ENCODE results near the gene IPCEF1. TPM values are rescaled to one million over a fixed set of nuclear protein-coding genes. Genes with fewer than 3 reads are reported as not detected.

The IPCEF1 gene
- total RNA-seq, 1 experiment from 2014 or later: 0.48 TPM

DNA sequence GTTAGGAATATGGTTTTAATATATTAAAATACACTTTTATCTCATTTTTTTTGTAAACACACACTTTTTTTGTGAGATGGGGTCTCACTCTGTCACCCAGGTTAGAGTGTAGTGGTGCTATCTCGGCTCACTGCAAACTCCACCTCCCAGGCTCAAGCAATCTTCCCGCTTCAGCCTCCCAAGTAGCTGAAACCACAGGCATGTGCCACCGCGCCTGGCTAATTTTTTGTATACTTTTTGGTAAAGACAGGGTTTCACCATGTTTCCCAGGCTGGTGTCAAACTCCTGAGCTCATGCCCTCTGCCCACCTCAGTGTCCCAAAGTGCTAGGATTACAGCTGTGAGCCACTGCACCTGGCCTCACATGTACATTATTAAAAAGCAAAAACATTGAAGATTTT lies 10.8 kb downstream of the IPCEF1 start:
- peaks cover 7% of the 10 kb centered on the region; the same call in 1 of the 2 replicates for H3K4me1 ChIP-seq (ENCODE audit: insufficient read depth, low read length)
- H3K79me1 ChIP-seq (ENCODE audit: insufficient read depth, low read depth, low read length, poor library complexity, severe bottlenecking): no peaks in the 10 kb centered on the region
- no peak overlapping the region for H4K91ac ChIP-seq (ENCODE audit: insufficient read length, low read depth, low read length)
- H3K4me1 Mint-ChIP-seq: peaks cover 29 to 33% of the 10 kb centered on the region in 2 experiments
- no peaks in the 10 kb centered on the region for H3K9me3 ChIP-seq (ENCODE audit: control insufficient read depth, low read depth, low read length)
- H3K27ac ChIP-seq (ENCODE audit: insufficient read length, low read depth, low read length): no peak overlapping the region
- H4K20me1 ChIP-seq (ENCODE audit: control insufficient read depth, insufficient read depth, insufficient read length): no peaks in the 10 kb centered on the region
- H4K5ac ChIP-seq (ENCODE audit: insufficient read length, low read depth, low read length): no peak overlapping the region
- H3K36me3 Mint-ChIP-seq (ENCODE audit: insufficient read depth in 1 of 3, low read depth in 3 of 3): peaks cover 0 to 7% (median 1%) of the 10 kb centered on the region in 3 experiments; a peak in 3 of 7 replicates
- no peak overlapping the region for H3K27ac Mint-ChIP-seq
- H2BK5ac ChIP-seq (ENCODE audit: insufficient read length, low read length): no peak overlapping the region
- no peak overlapping the region for H3K9ac ChIP-seq (ENCODE audit: extremely low read depth, insufficient read length, low read length)
- H3K23ac ChIP-seq (ENCODE audit: insufficient read length, low read depth, low read length): no peak overlapping the region
- no peak overlapping the region for H3K56ac ChIP-seq (ENCODE audit: insufficient read length, low read depth, low read length)
- no peak overlapping the region for H2BK12ac ChIP-seq (ENCODE audit: insufficient read length, low read depth, low read length)
- H3K9me3 Mint-ChIP-seq: peaks cover 5 to 7% of the 10 kb centered on the region in 2 experiments; a peak in 3 of 5 replicates
- H2BK120ac ChIP-seq (ENCODE audit: low read depth, low read length, poor library complexity, severe bottlenecking): no peak overlapping the region
- no peak overlapping the region for H2BK15ac ChIP-seq (ENCODE audit: low read depth, low read length)
- no CpG with 5 or more reads among the region's 4 CpGs for WGBS (ENCODE audit: extremely low coverage, insufficient read length, low lambda C conversion rate)
- no peaks in the 10 kb centered on the region for H3K79me2 ChIP-seq (ENCODE audit: insufficient read depth, low read length)
- no peak overlapping the region for H3K4me3 Mint-ChIP-seq
- no peak for DNase-seq
- no peaks in the 10 kb centered on the region for H3K23me2 ChIP-seq (ENCODE audit: insufficient read length, low read depth, low read length, poor library complexity, severe bottlenecking)
- H2BK20ac ChIP-seq (ENCODE audit: low read depth, low read length, poor library complexity, severe bottlenecking): no peak overlapping the region
- TF ChIP-seq, protein P1, sequence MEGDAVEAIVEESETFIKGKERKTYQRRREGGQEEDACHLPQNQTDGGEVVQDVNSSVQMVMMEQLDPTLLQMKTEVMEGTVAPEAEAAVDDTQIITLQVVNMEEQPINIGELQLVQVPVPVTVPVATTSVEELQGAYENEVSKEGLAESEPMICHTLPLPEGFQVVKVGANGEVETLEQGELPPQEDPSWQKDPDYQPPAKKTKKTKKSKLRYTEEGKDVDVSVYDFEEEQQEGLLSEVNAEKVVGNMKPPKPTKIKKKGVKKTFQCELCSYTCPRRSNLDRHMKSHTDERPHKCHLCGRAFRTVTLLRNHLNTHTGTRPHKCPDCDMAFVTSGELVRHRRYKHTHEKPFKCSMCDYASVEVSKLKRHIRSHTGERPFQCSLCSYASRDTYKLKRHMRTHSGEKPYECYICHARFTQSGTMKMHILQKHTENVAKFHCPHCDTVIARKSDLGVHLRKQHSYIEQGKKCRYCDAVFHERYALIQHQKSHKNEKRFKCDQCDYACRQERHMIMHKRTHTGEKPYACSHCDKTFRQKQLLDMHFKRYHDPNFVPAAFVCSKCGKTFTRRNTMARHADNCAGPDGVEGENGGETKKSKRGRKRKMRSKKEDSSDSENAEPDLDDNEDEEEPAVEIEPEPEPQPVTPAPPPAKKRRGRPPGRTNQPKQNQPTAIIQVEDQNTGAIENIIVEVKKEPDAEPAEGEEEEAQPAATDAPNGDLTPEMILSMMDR (conservative IDR thresholded peaks at IDR 0.05): no peak
- no peak overlapping the region for H3K4me2 ChIP-seq (ENCODE audit: insufficient read depth, insufficient read length, low read length)
- H3K27me3 ChIP-seq (ENCODE audit: insufficient read depth, low read length): no peaks in the 10 kb centered on the region
- no peak overlapping the region for H2AFZ ChIP-seq (ENCODE audit: low read length)
- H4K8ac ChIP-seq (replicated peaks; ENCODE audit: insufficient read length, low read depth, low read length): no peak overlapping the region
- no peak overlapping the region for H3T11ph ChIP-seq (ENCODE audit: low read length)
- H3K18ac ChIP-seq (ENCODE audit: insufficient read length, low read depth, low read length): no peak overlapping the region
- H3K4ac ChIP-seq (ENCODE audit: low read depth, low read length): no peak overlapping the region
- no peak overlapping the region for H2AK5ac ChIP-seq (ENCODE audit: insufficient read length, low read length)
- no peaks in the 10 kb centered on the region; the same call in 1 of the 2 replicates for H3K27me3 Mint-ChIP-seq (ENCODE audit: low read depth)
- H3K14ac ChIP-seq (ENCODE audit: insufficient read depth, low read length): no peak overlapping the region

Data from H9 (cell line).